SK-N-SH (cell line): ENCODE results near the gene POLDIP3. TPM values are rescaled to one million over a fixed set of nuclear protein-coding genes. Genes with fewer than 3 reads are reported as not detected.

ENCODE experiments used
- CTCF ChIA-PET: fragments of 300-600, 350-600 bp; formaldehyde crosslinking; extraction: SDS; loops from one replicate; lab custom pipeline; 2021; lab: Yijun Ruan, JAX
- POLR2A ChIA-PET: fragments of 350-600 bp; sonication (Branson Sonifier 250); formaldehyde crosslinking; extraction: SDS; loops from one replicate; lab custom pipeline; 2020; ENCODE audit warnings: antibody characterized with exemption, inconsistent platforms; lab: Yijun Ruan, JAX
- DNase-seq: peaks from one replicate; pipeline ENCODE4 v3.0.0; 2012
- H2AFZ ChIP-seq: fragments of 200-600 bp; sonication (generic); 2 replicates; pipeline ENCODE4 v1.8.1; 2016; ENCODE audit warnings: antibody characterized with exemption, mild to moderate bottlenecking, low read depth
- H3F3A ChIP-seq: fragments of 200-600 bp; sonication (generic); replicated peaks from 2 replicates; pipeline ENCODE3; 2016; ENCODE audit warnings: antibody characterized with exemption, mild to moderate bottlenecking; ENCODE audit not compliant: insufficient read depth
- H3K27ac ChIP-seq, 2 experiments: fragments of 200-500 bp in 1 of 2; fragments of 200-600 bp in 1 of 2; sonication (Bioruptor generic) in 1 of 2; sonication (generic), shearing (Covaris generic) in 1 of 2; 2 replicates each; pipeline versions ENCODE4 v1.5.1 to v1.6.1; 2014 to 2016; ENCODE audit warnings: low read depth in 2 of 2, inconsistent platforms in 1 of 2, low read length in 1 of 2, mild to moderate bottlenecking in 1 of 2, mixed read lengths in 1 of 2
- H3K27me3 ChIP-seq: fragments of 200-600 bp; sonication (generic), shearing (Covaris generic); 2 replicates; pipeline ENCODE4 v1.6.1; 2016; ENCODE audit warnings: mixed run types; ENCODE audit not compliant: insufficient read depth
- H3K36me3 ChIP-seq, 2 experiments: fragments of 200-500 bp in 1 of 2; fragments of 200-600 bp in 1 of 2; sonication (Bioruptor generic) in 1 of 2; sonication (generic) in 1 of 2; replicated peaks in 1 of 2; 2 replicates each; pipeline versions ENCODE3 to v1.5.1; 2014 to 2016; ENCODE audit warnings: low read length in 1 of 2, mild to moderate bottlenecking in 1 of 2; ENCODE audit not compliant: insufficient read depth in 2 of 2, control insufficient read depth in 1 of 2
- H3K4me1 ChIP-seq, 2 experiments: fragments of 200-500 bp in 1 of 2; fragments of 200-600 bp in 1 of 2; sonication (Bioruptor generic) in 1 of 2; sonication (generic), shearing (Covaris generic) in 1 of 2; 2 replicates each; pipeline versions ENCODE4 v1.5.1 to v1.6.1; 2014 to 2016; ENCODE audit warnings: low read depth in 1 of 2, low read length in 1 of 2, mixed run types in 1 of 2; ENCODE audit not compliant: insufficient read depth in 2 of 2, control insufficient read depth in 1 of 2
- H3K4me2 ChIP-seq: fragments of 200-600 bp; sonication (generic), shearing (Covaris generic); 2 replicates; pipeline ENCODE4 v1.6.1; 2017; ENCODE audit warnings: mixed run types
- H3K4me3 ChIP-seq, 2 experiments: fragments of 200-500 bp in 1 of 2; fragments of 200-600 bp in 1 of 2; sonication (Bioruptor generic) in 1 of 2; sonication (generic), shearing (Covaris generic) in 1 of 2; 2 replicates each; pipeline versions ENCODE4 v1.5.1 to v1.8.1; 2014 to 2016; ENCODE audit warnings: low read depth in 2 of 2, inconsistent platforms in 1 of 2, low read length in 1 of 2, mild to moderate bottlenecking in 1 of 2, mixed read lengths in 1 of 2, moderate library complexity in 1 of 2
- H3K79me2 ChIP-seq: fragments of 200-600 bp; sonication (generic); 2 replicates; pipeline ENCODE4 v1.8.1; 2017; ENCODE audit warnings: mild to moderate bottlenecking; ENCODE audit not compliant: insufficient read depth
- H3K9ac ChIP-seq: fragments of 200-600 bp; sonication (generic); 2 replicates; pipeline ENCODE4 v1.6.1; 2017; ENCODE audit warnings: mixed run types
- H3K9me2 ChIP-seq: fragments of 200-600 bp; sonication (generic); 2 replicates; pipeline ENCODE4 v1.6.1; 2017; ENCODE audit warnings: mixed run types
- H3K9me3 ChIP-seq: fragments of 200-600 bp; sonication (generic); 2 replicates; pipeline ENCODE4 v1.6.1; 2017; ENCODE audit warnings: mixed run types, mild to moderate bottlenecking, moderate library complexity
- H4K20me1 ChIP-seq: fragments of 200-600 bp; sonication (generic); 2 replicates; pipeline ENCODE4 v1.6.1; 2017; ENCODE audit warnings: mild to moderate bottlenecking, mixed run types; ENCODE audit not compliant: insufficient read depth
- FOSL2 ChIP-seq: IDR thresholded peaks from 2 replicates; pipeline ENCODE4 v1.4.0; 2012; ENCODE audit warnings: low read depth, mild to moderate bottlenecking, moderate library complexity, borderline replicate concordance
- FOXJ3 ChIP-seq: sonication (generic); formaldehyde crosslinking; IDR thresholded peaks from 2 replicates; pipeline ENCODE4 v1.5.1; 2020; ENCODE audit warnings: mild to moderate bottlenecking, missing genetic modification reagents
- MEF2A ChIP-seq: IDR thresholded peaks from 2 replicates; pipeline ENCODE4 v1.4.0; 2012; ENCODE audit warnings: low read depth, borderline replicate concordance
- NFIC ChIP-seq: IDR thresholded peaks from 2 replicates; pipeline ENCODE4 v1.4.0; 2012; ENCODE audit warnings: borderline replicate concordance
- NRF1 ChIP-seq: IDR thresholded peaks from 2 replicates; pipeline ENCODE4 v1.6.1; 2012; ENCODE audit warnings: low read depth, mild to moderate bottlenecking, low read length
- REST ChIP-seq: IDR thresholded peaks from 2 replicates; pipeline ENCODE4 v1.6.1; 2012; ENCODE audit warnings: mild to moderate bottlenecking, low read depth, low read length, moderate library complexity
- RFX5 ChIP-seq: IDR thresholded peaks from 2 replicates; pipeline ENCODE4 v1.6.1; 2012; ENCODE audit warnings: mild to moderate bottlenecking, improper control_type of control experiment, low read length
- RXRA ChIP-seq: IDR thresholded peaks from 2 replicates; pipeline ENCODE4 v1.4.0; 2012; ENCODE audit warnings: low read depth, mild to moderate bottlenecking, borderline replicate concordance
- TAF1 ChIP-seq: IDR thresholded peaks from 2 replicates; pipeline ENCODE4 v1.6.1; 2012; ENCODE audit warnings: low read depth, mild to moderate bottlenecking, low read length, moderate library complexity, borderline replicate concordance
- YY1 ChIP-seq: IDR thresholded peaks from 2 replicates; pipeline ENCODE4 v1.4.0; 2012; ENCODE audit warnings: low read depth, mild to moderate bottlenecking
- WGBS: methylation state at CpG from one replicate; pipeline ENCODE4 v1.1.6; 2017; ENCODE audit warnings: low lambda C conversion rate; 5-methylcytosine and 5-hydroxymethylcytosine counted together
- polyA plus RNA-seq, 3 experiments: library from polyadenylated mRNA; depleted of rRNA; stranded (reverse); fragments of >200 nt; gene quantifications; 2 replicates each; pipeline ENCODE4 v1.2.3, GENCODE V29; 2012
- TF ChIP-seq, protein P1 (sequence below): IDR thresholded peaks from 2 replicates; pipeline ENCODE4 v1.4.0; 2012; ENCODE audit warnings: low read depth
- TF ChIP-seq, protein P2 (sequence below): fragments of 200-600 bp; sonication (generic); IDR thresholded peaks from 2 replicates; pipeline ENCODE4 v1.6.1; 2017; ENCODE audit warnings: antibody characterized with exemption, mild to moderate bottlenecking, moderate library complexity
- TF ChIP-seq, protein P3 (sequence below): IDR thresholded peaks from 2 replicates; pipeline ENCODE4 v1.4.0; 2012; ENCODE audit warnings: low read depth, borderline replicate concordance

The POLDIP3 gene
- polyA plus RNA-seq, 1 of the 3 experiments (the other 2 are of a cell fraction) = 18.8 TPM

GRCh38 chr22:42603427-42603826 is 11.3 kb downstream of the POLDIP3 start:
- Histone ChIP-seq H3K9me2 (no peaks in the 10 kb centered on the region), H3K9me3 (no peaks in the 10 kb centered on the region), H3K27me3 (no peaks in the 10 kb centered on the region), H3K4me1 (peaks cover 0 to 4% of the 10 kb centered on the region in 2 experiments; a peak in 2 of 4 replicates), H3K79me2 (peaks cover 63% of the 10 kb centered on the region), H3K4me2 (no peak overlapping the region), H3K4me3 (no peak overlapping the region), H3K36me3 (peaks cover 6 to 16% of the 10 kb centered on the region in 2 experiments), H3K27ac (no peak overlapping the region), H4K20me1 (peaks cover 12% of the 10 kb centered on the region; the same call in 1 of the 2 replicates), H3K9ac (no peak overlapping the region), H3F3A (no peaks in the 10 kb centered on the region), H2AFZ (no peak overlapping the region)
- ChIA-PET POLR2A (no interaction called here), CTCF (no interaction called here)
- no peak for TF ChIP-seq NFIC
- TF ChIP-seq RXRA = no peak
- TF ChIP-seq RFX5 = no peak
- TF ChIP-seq, protein P1, sequence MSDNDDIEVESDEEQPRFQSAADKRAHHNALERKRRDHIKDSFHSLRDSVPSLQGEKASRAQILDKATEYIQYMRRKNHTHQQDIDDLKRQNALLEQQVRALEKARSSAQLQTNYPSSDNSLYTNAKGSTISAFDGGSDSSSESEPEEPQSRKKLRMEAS = no peak
- no peak for TF ChIP-seq MEF2A
- TF ChIP-seq, protein P2, sequence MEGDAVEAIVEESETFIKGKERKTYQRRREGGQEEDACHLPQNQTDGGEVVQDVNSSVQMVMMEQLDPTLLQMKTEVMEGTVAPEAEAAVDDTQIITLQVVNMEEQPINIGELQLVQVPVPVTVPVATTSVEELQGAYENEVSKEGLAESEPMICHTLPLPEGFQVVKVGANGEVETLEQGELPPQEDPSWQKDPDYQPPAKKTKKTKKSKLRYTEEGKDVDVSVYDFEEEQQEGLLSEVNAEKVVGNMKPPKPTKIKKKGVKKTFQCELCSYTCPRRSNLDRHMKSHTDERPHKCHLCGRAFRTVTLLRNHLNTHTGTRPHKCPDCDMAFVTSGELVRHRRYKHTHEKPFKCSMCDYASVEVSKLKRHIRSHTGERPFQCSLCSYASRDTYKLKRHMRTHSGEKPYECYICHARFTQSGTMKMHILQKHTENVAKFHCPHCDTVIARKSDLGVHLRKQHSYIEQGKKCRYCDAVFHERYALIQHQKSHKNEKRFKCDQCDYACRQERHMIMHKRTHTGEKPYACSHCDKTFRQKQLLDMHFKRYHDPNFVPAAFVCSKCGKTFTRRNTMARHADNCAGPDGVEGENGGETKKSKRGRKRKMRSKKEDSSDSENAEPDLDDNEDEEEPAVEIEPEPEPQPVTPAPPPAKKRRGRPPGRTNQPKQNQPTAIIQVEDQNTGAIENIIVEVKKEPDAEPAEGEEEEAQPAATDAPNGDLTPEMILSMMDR = no peak
- TF ChIP-seq, protein P3, sequence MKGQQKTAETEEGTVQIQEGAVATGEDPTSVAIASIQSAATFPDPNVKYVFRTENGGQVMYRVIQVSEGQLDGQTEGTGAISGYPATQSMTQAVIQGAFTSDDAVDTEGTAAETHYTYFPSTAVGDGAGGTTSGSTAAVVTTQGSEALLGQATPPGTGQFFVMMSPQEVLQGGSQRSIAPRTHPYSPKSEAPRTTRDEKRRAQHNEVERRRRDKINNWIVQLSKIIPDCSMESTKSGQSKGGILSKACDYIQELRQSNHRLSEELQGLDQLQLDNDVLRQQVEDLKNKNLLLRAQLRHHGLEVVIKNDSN = no peak
- TF ChIP-seq NRF1 = no peak
- no peak for TF ChIP-seq REST
- no peak for TF ChIP-seq TAF1
- TF ChIP-seq YY1 = no peak
- TF ChIP-seq FOSL2 = no peak
- no peak for TF ChIP-seq FOXJ3 (CRISPR knock-in tag)
- 98% methylated on average over 2 of the region's 2 CpGs for WGBS
- DNase-seq = no peak
